Stimulated activated CD8-positive, alpha-beta memory T cell treated with anti-CD3 and anti-CD28 coated beads, Interleukin-15, amount 100 ng/mL, for 48 hours (primary cell): ENCODE data around the gene UQCC2.
A peak's percentile ranks its signal among the peaks of the same experiment; 100 is the strongest.

ENCODE experiments used
- DNase-seq, 2 donors: peaks; one replicate each; pipeline ENCODE4 v3.0.0-alpha.2; 2020; ENCODE audit warnings: low read depth in 2 of 2

Gene UQCC2

GRCh38 chr6:33744001-33744848, 32.7 kb upstream of the UQCC2 start:
- DNase-seq: peak; percentile 41 to 47

GRCh38 chr6:33742837-33743236, 31.3 kb upstream of the UQCC2 start:
- no peak for DNase-seq

GRCh38 chr6:33742092-33742491, 30.6 kb upstream of the UQCC2 start:
- no peak for DNase-seq

GRCh38 chr6:33740794-33741193, 29.3 kb upstream of the UQCC2 start:
- no peak for DNase-seq

- DNase-seq: no peak
These were observed 28.7 kb upstream of the UQCC2 start for GRCh38 chr6:33740204-33740608.

GRCh38 chr6:33739571-33739970, 28.1 kb upstream of the UQCC2 start:
- DNase-seq: no peak

GRCh38 chr6:33738879-33739278, 27.4 kb upstream of the UQCC2 start:
- no peak for DNase-seq

- no peak for DNase-seq
These were observed 26.7 kb upstream of the UQCC2 start for GRCh38 chr6:33738153-33738552.

GRCh38 chr6:33737267-33738026, 25.9 kb upstream of the UQCC2 start:
- DNase-seq: no peak

GRCh38 chr6:33735216-33735615, 23.7 kb upstream of the UQCC2 start:
- DNase-seq: no peak

- DNase-seq: no peak
These were observed 22.2 kb upstream of the UQCC2 start for GRCh38 chr6:33733709-33734007.

- no peak for DNase-seq
These were observed 21.6 kb upstream of the UQCC2 start for GRCh38 chr6:33732817-33733708.

GRCh38 chr6:33732385-33732784, 20.9 kb upstream of the UQCC2 start:
- DNase-seq: no peak

- no peak for DNase-seq
These were observed 20.3 kb upstream of the UQCC2 start for GRCh38 chr6:33731751-33732282.

- no peak for DNase-seq
These were observed 19.5 kb upstream of the UQCC2 start for GRCh38 chr6:33731035-33731434.

- no peak for DNase-seq
These were observed 19.1 kb upstream of the UQCC2 start for GRCh38 chr6:33730611-33731010.

GRCh38 chr6:33729059-33729458, 17.6 kb upstream of the UQCC2 start:
- DNase-seq: no peak

- no peak for DNase-seq
These were observed 16.9 kb upstream of the UQCC2 start for GRCh38 chr6:33728438-33728837.

- no peak for DNase-seq
These were observed 16.4 kb upstream of the UQCC2 start for GRCh38 chr6:33727932-33728331.

GRCh38 chr6:33727126-33727525, 15.6 kb upstream of the UQCC2 start:
- no peak for DNase-seq

- no peak for DNase-seq
These were observed 15.2 kb upstream of the UQCC2 start for GRCh38 chr6:33726696-33727095.
